OCI-LY1 (cell line): ENCODE data around the gene CMTM5.

Source experiments
- EZH2 ChIP-seq: fragments of 200-600 bp; sonication (generic), shearing (Covaris generic); IDR thresholded peaks from 2 replicates; pipeline ENCODE4 v1.8.0; 2017; ENCODE audit warnings: borderline replicate concordance, mixed run types, mild to moderate bottlenecking, antibody characterized with exemption, low read length, moderate library complexity, mixed read lengths
- TF ChIP-seq, protein P1 (sequence below): fragments of 200-600 bp; sonication (generic), shearing (Covaris generic); IDR thresholded peaks from 2 replicates; pipeline ENCODE4 v1.5.1; 2017; ENCODE audit warnings: mild to moderate bottlenecking, antibody characterized with exemption, low read length, moderate library complexity, mixed read lengths

DNA sequence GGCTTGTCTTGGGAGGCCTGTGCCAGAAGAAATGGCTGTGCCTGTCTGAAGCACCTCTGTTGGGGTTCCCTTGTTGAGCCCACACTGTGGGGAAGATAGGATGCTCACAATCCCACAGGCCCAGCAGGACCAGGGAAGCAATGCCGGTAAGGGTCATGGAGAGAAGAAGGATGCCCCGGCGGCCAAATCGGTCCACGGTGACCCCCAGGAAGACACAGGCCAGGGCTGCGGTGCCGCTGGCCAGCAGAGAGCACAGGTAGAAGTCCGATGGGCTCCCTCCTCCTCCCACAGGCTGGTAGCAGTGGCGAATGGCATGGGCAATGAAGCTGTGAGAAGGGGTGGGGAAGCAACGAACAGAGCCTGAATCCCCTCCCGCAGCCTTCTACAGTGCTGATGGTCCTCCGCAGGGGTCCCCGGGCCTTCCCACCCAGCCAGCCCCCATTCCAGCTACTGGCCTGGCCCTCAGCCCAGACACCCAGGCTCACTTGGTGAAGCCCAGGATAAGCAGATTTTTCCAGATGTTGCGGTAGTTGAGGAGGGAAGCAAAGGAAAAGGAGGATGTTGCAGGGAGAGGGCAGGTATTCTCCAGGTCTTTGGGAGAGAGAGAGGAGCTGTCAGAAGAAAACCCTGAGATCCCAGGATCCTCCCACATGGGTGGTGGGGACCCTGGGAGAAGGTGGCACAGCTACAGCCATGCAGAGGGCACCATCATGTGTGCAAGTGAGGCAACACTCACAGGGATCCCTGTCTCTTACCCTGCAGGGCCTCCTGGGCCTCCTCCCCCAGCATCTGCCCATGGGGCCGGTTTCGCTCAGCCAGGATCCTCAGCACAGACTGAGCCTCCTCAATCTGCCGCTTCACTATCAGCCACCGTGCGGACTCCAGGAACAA is 29.2 kb upstream of the CMTM5 start:
- TF ChIP-seq, protein P1, sequence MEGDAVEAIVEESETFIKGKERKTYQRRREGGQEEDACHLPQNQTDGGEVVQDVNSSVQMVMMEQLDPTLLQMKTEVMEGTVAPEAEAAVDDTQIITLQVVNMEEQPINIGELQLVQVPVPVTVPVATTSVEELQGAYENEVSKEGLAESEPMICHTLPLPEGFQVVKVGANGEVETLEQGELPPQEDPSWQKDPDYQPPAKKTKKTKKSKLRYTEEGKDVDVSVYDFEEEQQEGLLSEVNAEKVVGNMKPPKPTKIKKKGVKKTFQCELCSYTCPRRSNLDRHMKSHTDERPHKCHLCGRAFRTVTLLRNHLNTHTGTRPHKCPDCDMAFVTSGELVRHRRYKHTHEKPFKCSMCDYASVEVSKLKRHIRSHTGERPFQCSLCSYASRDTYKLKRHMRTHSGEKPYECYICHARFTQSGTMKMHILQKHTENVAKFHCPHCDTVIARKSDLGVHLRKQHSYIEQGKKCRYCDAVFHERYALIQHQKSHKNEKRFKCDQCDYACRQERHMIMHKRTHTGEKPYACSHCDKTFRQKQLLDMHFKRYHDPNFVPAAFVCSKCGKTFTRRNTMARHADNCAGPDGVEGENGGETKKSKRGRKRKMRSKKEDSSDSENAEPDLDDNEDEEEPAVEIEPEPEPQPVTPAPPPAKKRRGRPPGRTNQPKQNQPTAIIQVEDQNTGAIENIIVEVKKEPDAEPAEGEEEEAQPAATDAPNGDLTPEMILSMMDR = no peak
- TF ChIP-seq EZH2 = no peak
